ENCODE measurements around the gene ZFYVE21. TPM values are rescaled to one million over a fixed set of nuclear protein-coding genes. Genes with fewer than 3 reads are reported as not detected.

Gene ZFYVE21
- total RNA-seq, 1 experiment from 2014 or later: 66.2 TPM

GRCh38 chr14:103708750-103709187 is 6.8 kb upstream of the ZFYVE21 start:
- Mint-ChIP-seq H3K9me3 (ENCODE audit: unreplicated experiment) (no peaks in the 10 kb centered on the region), H3K27me3 (ENCODE audit: insufficient read depth, unreplicated experiment) (no peaks in the 10 kb centered on the region), H3K36me3 (ENCODE audit: insufficient read depth, unreplicated experiment) (peaks cover 63% of the 10 kb centered on the region), H3K27ac (ENCODE audit: unreplicated experiment) (no peak overlapping the region), H3K4me1 (ENCODE audit: low read depth, unreplicated experiment) (no peaks in the 10 kb centered on the region), H3K4me3 (ENCODE audit: unreplicated experiment) (no peak overlapping the region)
- no peak for DNase-seq
- Histone ChIP-seq H3K9me3 (no peaks in the 10 kb centered on the region), H3K36me3 (ENCODE audit: control insufficient read depth, insufficient read depth, low read length) (no peaks in the 10 kb centered on the region; the same call in 1 of the 2 replicates), H3K4me3 (ENCODE audit: low read depth, low read length) (no peak overlapping the region), H3K27me3 (replicated peaks; ENCODE audit: control insufficient read depth, insufficient read depth, low read length) (no peaks in the 10 kb centered on the region), H3K4me1 (peaks cover under 1% of the 10 kb centered on the region; the same call in 1 of the 2 replicates)
- TF ChIP-seq CTCF (IDR thresholded peaks at IDR 0.05; ENCODE audit: insufficient read depth in 1 of 2, low read depth in 1 of 2, low read length in 1 of 2, severe bottlenecking in 1 of 2, unreplicated experiment in 1 of 2): no peak
- intact Hi-C loops (cut with micrococcal nuclease; ENCODE audit: unreplicated experiment): no loop called here
- CTCF ChIA-PET: no interaction called here
- POLR2A ChIA-PET: no interaction called here
- BruUV-seq (replicated peaks): no TSS peak

GRCh38 chr14:103709814-103710213 is 5.8 kb upstream of the ZFYVE21 start:
- H3K36me3 ChIP-seq (ENCODE audit: control insufficient read depth, insufficient read depth, low read length): no peaks in the 10 kb centered on the region; the same call in 1 of the 2 replicates
- no peak for DNase-seq
- no peak for TF ChIP-seq CTCF (IDR thresholded peaks at IDR 0.05; ENCODE audit: insufficient read depth in 1 of 2, low read depth in 1 of 2, low read length in 1 of 2, severe bottlenecking in 1 of 2, unreplicated experiment in 1 of 2)
- no peaks in the 10 kb centered on the region for H3K9me3 ChIP-seq
- Mint-ChIP-seq H3K9me3 (ENCODE audit: unreplicated experiment) (no peaks in the 10 kb centered on the region), H3K4me3 (ENCODE audit: unreplicated experiment) (no peak overlapping the region), H3K27ac (ENCODE audit: unreplicated experiment) (peak overlapping the region; percentile 38), H3K4me1 (ENCODE audit: low read depth, unreplicated experiment) (no peaks in the 10 kb centered on the region), H3K27me3 (ENCODE audit: insufficient read depth, unreplicated experiment) (no peaks in the 10 kb centered on the region), H3K36me3 (ENCODE audit: insufficient read depth, unreplicated experiment) (peaks cover 60% of the 10 kb centered on the region)
- intact Hi-C loops (cut with micrococcal nuclease; ENCODE audit: unreplicated experiment): no loop called here
- H3K4me1 ChIP-seq: peaks cover 5% of the 10 kb centered on the region; the same call in 1 of the 2 replicates
- no peak overlapping the region for H3K4me3 ChIP-seq (ENCODE audit: low read depth, low read length)
- ChIA-PET POLR2A (no interaction called here), CTCF (no interaction called here)
- no peaks in the 10 kb centered on the region for H3K27me3 ChIP-seq (replicated peaks; ENCODE audit: control insufficient read depth, insufficient read depth, low read length)
- no TSS peak for BruUV-seq (replicated peaks)

- TF ChIP-seq CTCF (IDR thresholded peaks at IDR 0.05; ENCODE audit: insufficient read depth in 1 of 2, low read depth in 1 of 2, low read length in 1 of 2, severe bottlenecking in 1 of 2, unreplicated experiment in 1 of 2): no peak
- intact Hi-C loops (cut with micrococcal nuclease; ENCODE audit: unreplicated experiment): no loop called here
- ChIA-PET CTCF (no interaction called here), POLR2A (no interaction called here)
- Mint-ChIP-seq H3K9me3 (ENCODE audit: unreplicated experiment) (no peaks in the 10 kb centered on the region), H3K36me3 (ENCODE audit: insufficient read depth, unreplicated experiment) (peaks cover 67% of the 10 kb centered on the region), H3K27me3 (ENCODE audit: insufficient read depth, unreplicated experiment) (no peaks in the 10 kb centered on the region), H3K27ac (ENCODE audit: unreplicated experiment) (no peak overlapping the region), H3K4me3 (ENCODE audit: unreplicated experiment) (no peak overlapping the region), H3K4me1 (ENCODE audit: low read depth, unreplicated experiment) (no peaks in the 10 kb centered on the region)
- BruUV-seq (replicated peaks): no TSS peak
- no peak for DNase-seq
- Histone ChIP-seq H3K9me3 (no peaks in the 10 kb centered on the region), H3K4me1 (peaks cover 5% of the 10 kb centered on the region; the same call in 1 of the 2 replicates), H3K4me3 (ENCODE audit: low read depth, low read length) (no peak overlapping the region), H3K27me3 (replicated peaks; ENCODE audit: control insufficient read depth, insufficient read depth, low read length) (no peaks in the 10 kb centered on the region), H3K36me3 (ENCODE audit: control insufficient read depth, insufficient read depth, low read length) (no peaks in the 10 kb centered on the region; the same call in 1 of the 2 replicates)
Measured at GRCh38 chr14:103710771-103711377, 4.7 kb upstream of the ZFYVE21 start.

Data from Caco-2 (cell line).